Non-pigmented ciliary epithelial cell (primary cell): Measurements from ENCODE around the gene SNAP23.

Experiments
- DNase-seq: peaks from one replicate; pipeline ENCODE4 v3.0.0-alpha.2; 2010; ENCODE audit warnings: low read depth

The SNAP23 gene

GRCh38 chr15:42575188-42576039 lies 80.0 kb downstream of the SNAP23 start, which contains the start of gene STARD9:
STARD9 (plus strand) TSS chr15:42575606; CDS start chr15:42575716, 110 bp downstream.
- peak; percentile 85 for DNase-seq

GRCh38 chr15:42576040-42576594 lies 80.7 kb downstream of the SNAP23 start:
- DNase-seq, result no peak

- DNase-seq, result no peak
Observed at GRCh38 chr15:42576776-42577175, 81.3 kb downstream of the SNAP23 start.

DNA sequence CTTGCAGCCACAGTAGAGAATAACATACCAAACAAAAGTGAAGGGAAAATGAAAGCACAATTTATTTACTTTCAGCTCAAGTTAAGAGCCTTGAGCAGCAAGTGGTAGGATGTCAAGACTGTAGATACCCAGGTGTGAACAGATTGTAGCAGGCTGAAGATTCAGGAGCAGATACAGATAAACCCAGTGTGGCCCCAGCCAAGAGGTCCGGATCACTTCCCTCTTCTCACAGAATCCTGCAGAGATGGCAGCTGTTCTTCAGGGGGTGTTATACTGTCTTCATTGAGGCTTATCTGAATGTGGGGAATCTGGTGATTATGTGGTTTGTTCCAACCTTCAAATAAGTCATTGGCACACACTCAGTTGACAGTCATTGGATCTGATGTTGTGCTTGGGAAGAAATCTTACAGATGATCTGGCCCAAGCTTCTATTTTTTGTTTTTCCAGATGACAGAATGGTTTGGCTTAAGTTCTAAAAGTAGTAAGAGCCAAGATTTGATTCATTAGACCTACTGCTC lies 82.1 kb downstream of the SNAP23 start:
- no peak for DNase-seq

- DNase-seq, result no peak
Observed at GRCh38 chr15:42578984-42579537, 83.6 kb downstream of the SNAP23 start.

DNA sequence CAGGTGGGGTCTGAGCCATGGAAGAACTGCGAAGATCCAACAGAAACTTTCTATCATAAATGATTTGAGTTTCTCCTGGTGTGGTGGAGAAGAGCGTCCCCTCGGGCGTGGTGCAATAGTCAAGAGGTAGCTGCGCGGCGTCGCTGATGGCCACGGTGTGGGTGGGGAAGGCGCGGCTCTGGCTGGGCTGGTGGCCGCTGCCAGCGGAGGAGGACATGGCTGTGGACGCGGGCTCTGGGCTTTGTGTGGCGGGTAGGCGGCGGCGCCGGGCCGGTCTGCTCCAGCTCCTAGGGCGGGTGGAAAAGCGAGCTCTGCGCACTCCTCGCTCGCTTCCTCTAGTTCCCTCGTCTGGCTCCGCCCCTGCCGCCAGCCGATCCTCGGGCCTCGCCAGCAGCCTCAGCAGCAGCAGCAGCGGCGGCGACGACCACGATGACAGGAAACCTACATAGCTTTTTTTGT lies 85.9 kb downstream of the SNAP23 start:
- no peak for DNase-seq
